Measurements from ENCODE around the gene MAP3K2.

DNA sequence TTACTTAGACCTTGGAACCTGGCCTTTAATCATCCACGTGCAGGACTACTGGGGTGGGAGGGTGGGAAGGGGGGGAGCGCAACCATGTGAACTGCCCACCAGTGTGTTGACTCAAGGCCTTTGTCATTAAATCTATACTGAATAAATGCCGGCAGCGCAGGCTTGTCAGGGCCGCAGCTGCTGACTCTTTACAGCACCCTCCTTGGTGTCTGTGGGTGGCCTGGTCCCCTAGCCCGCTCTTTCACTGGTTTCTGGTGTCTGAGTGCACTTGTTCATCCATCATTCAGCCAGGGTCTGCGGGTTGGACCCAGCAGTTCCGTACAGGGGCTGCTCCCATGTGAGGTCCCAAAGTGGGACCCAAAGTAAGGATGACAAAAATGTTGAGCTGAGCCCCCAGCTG, 11.5 kb downstream of the MAP3K2 start:
- TF ChIP-seq BHLHE40 (IDR thresholded peaks at IDR 0.05; ENCODE audit: borderline replicate concordance) (no peak), ARNT (IDR thresholded peaks at IDR 0.05) (no peak), HDGF (IDR thresholded peaks at IDR 0.05; ENCODE audit: borderline replicate concordance) (no peak), TARDBP (IDR thresholded peaks at IDR 0.05) (no peak), SP1 (IDR thresholded peaks at IDR 0.05) (no peak), ELF4 (IDR thresholded peaks at IDR 0.05) (no peak)

Measured in HEK293T (cell line).